Measurements from ENCODE around the gene ABHD8. TPM values are rescaled to one million over a fixed set of nuclear protein-coding genes. Genes with fewer than 3 reads are reported as not detected.

Gene ABHD8
- total and polyA plus RNA-seq, 2 of the 13 experiments (the other 11 are each of a cell fraction or from before 2014, with no cell fraction given): 6.3 to 7.2 TPM

DNA sequence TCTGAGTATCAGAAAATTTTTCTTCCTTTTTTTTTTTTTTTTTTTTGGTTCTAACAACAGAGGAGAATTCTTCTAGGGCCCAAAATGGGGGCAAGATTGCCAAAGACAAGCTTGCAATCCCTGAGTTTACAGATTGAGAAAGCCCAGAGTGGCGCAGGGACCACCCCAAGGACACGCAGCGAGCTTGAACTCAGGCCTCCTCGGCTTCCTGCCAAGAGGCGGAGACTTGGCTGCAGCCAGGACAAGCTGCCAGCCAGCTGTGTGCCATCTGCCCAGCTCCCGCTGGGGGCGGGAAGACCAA lies 1.9 kb upstream of the ABHD8 start:
- POLR2A ChIA-PET: interaction anchor here (0.7 to 1.6 kb wide), 16 partner anchors 12 to 301 kb away, joined by 3 to 13 read pairs (median 4); partner anchors contain the start of genes ANKLE1, BABAM1, BST2 and MVB12A
- WGBS (ENCODE audit: low lambda C conversion rate): 10% methylated on average over 2 of the region's 7 CpGs
- TF ChIP-seq ZNF713 (CRISPR knock-in tag; IDR thresholded peaks at IDR 0.05) (0 out of 2 replicates have a peak, but pooled peaks have one; percentile 64), RXRB (CRISPR knock-in tag; IDR thresholded peaks at IDR 0.05; ENCODE audit: borderline replicate concordance) (peak; percentile 85), AFF4 (CRISPR knock-in tag; IDR thresholded peaks at IDR 0.05) (peak; percentile 60; the same call in 1 of the 2 replicates), SP5 (CRISPR knock-in tag; IDR thresholded peaks at IDR 0.05; ENCODE audit: borderline replicate concordance, low read depth) (peak; percentile 89), ZFP82 (CRISPR knock-in tag; IDR thresholded peaks at IDR 0.05; ENCODE audit: borderline replicate concordance) (no peak), LCORL (IDR thresholded peaks at IDR 0.05) (no peak), LCORL (CRISPR knock-in tag; IDR thresholded peaks at IDR 0.05) (0 out of 2 replicates have a peak, but pooled peaks have one; percentile 1), ZNF430 (CRISPR knock-in tag; IDR thresholded peaks at IDR 0.05) (peak; percentile 16; the same call in 1 of the 2 replicates), SP1 (IDR thresholded peaks at IDR 0.05) (no peak), SP1 (CRISPR knock-in tag; IDR thresholded peaks at IDR 0.05) (0 out of 2 replicates have a peak, but pooled peaks have one; percentile 67), KDM3A (CRISPR knock-in tag; IDR thresholded peaks at IDR 0.05; ENCODE audit: low read depth) (no peak), PPARG (CRISPR knock-in tag; conservative IDR thresholded peaks at IDR 0.05) (peak; percentile 99), RXRA (CRISPR knock-in tag; IDR thresholded peaks at IDR 0.05) (peak; percentile 96; the same call in 1 of the 2 replicates), ZBTB7A (CRISPR knock-in tag; IDR thresholded peaks at IDR 0.05) (peak; percentile 27; the same call in 1 of the 2 replicates), ARID5B (CRISPR knock-in tag; IDR thresholded peaks at IDR 0.05) (0 out of 2 replicates have a peak, but pooled peaks have one; percentile 72), RFX3 (CRISPR knock-in tag; IDR thresholded peaks at IDR 0.05) (no peak), IRX3 (CRISPR knock-in tag; IDR thresholded peaks at IDR 0.05; ENCODE audit: borderline replicate concordance, low read depth) (no peak), ZNF768 (CRISPR knock-in tag; IDR thresholded peaks at IDR 0.05) (peak; percentile 99)

More for the DNA sequence above, 1.9 kb upstream of the ABHD8 start:
- Histone ChIP-seq H3K9me3 (ENCODE audit: low read length) (no peaks in the 10 kb centered on the region), H3K4me2 (ENCODE audit: low read depth, low read length) (peak overlapping the region; percentile 97), H3K4me1 (ENCODE audit: insufficient read depth, low read length) (peaks cover 35% of the 10 kb centered on the region), H2AFZ (ENCODE audit: low read length) (no peak overlapping the region), H3K4me3 (replicated peaks in 1 of 3; ENCODE audit: insufficient read depth in 1 of 3, low read depth in 2 of 3, low read length in 3 of 3) (peak overlapping the region in 1 of 3 experiments; percentile 85; a peak in 3 of 6 replicates), H3K9ac (ENCODE audit: insufficient read depth, low read depth, low read length) (0 out of 2 replicates have a peak overlapping the region, but pooled peaks have one; percentile 33), H3K27ac (ENCODE audit: extremely low read length, insufficient read depth, low read length) (peak overlapping the region; percentile 48), H4K20me1 (ENCODE audit: insufficient read depth, low read length) (0 out of 2 replicates have a peak, but pooled peaks cover under 1% of the 10 kb centered on the region), H3K36me3 (replicated peaks in 1 of 2; ENCODE audit: control insufficient read depth in 1 of 2, insufficient read depth in 2 of 2, low read length in 2 of 2) (no peaks in the 10 kb centered on the region), H3K27me3 (ENCODE audit: control insufficient read depth in 1 of 2, insufficient read depth in 2 of 2, low read length in 2 of 2) (no peaks in the 10 kb centered on the region; a peak in 1 of 5 replicates), H3K79me2 (ENCODE audit: insufficient read depth, low read length) (peaks cover 9% of the 10 kb centered on the region)
- in situ Hi-C loops (cut with HindIII; ENCODE audit: extremely low pct_ligation_motif_present, low pct_unique_long_range_greater_than_20kb) (no loop called here), intact Hi-C loops (cut with micrococcal nuclease; ENCODE audit: unreplicated experiment) (loop anchor here (1.0 kb wide), 1 partner anchor 38 kb away; the partner anchor contains the start of gene BABAM1)
- no peak for FAIRE-seq
- no peak for ATAC-seq
- no peak for DNase-seq (ENCODE audit: low spot score)
- no TSS peak for BruUV-seq (replicated peaks)
- CTCF ChIA-PET (ENCODE audit: low intra/inter-chr PET ratio, low total read pairs): no interaction called here
